Heart right ventricle (tissue), 16 donors: Measurements from ENCODE around the gene DHCR7. TPM values are rescaled to one million over a fixed set of nuclear protein-coding genes. Genes with fewer than 3 reads are reported as not detected.

Experiments used
- ATAC-seq, 8 donors: fragments of 200-7000 bp; cut with Tn5 transposase; one replicate each; pipeline ENCODE4 v1.9.1; 2020; ENCODE audit warnings: mild to moderate bottlenecking in 8 of 8, moderate library complexity in 8 of 8, moderate number of reproducible peaks in 1 of 8
- DNase-seq, 2 donors: peaks; one replicate each; pipeline ENCODE4 v3.0.0-alpha.2; 2020
- H3K27ac ChIP-seq, 10 donors: fragments of 200-600 bp; sonication (generic) in 2 of 10; one replicate each; pipeline versions ENCODE4 v1.5.0 to v1.8.0; 2020 to 2022; ENCODE audit warnings: mild to moderate bottlenecking in 3 of 10
- H3K27me3 ChIP-seq, 7 donors: fragments of 200-600 bp; one replicate each; pipeline ENCODE4 v1.8.0; 2021 to 2022; ENCODE audit warnings: mild to moderate bottlenecking in 2 of 7
- H3K36me3 ChIP-seq, 9 donors: fragments of 200-600 bp; sonication (generic) in 1 of 9; one replicate each; pipeline versions ENCODE4 v1.5.0 to v1.8.0; 2020 to 2022; ENCODE audit warnings: mild to moderate bottlenecking in 2 of 9
- H3K4me1 ChIP-seq, 9 donors: fragments of 200-600 bp; sonication (generic) in 1 of 9; one replicate each; pipeline versions ENCODE4 v1.5.0 to v1.8.0; 2020 to 2022; ENCODE audit warnings: mild to moderate bottlenecking in 4 of 9
- H3K4me3 ChIP-seq, 10 donors: fragments of 200-600 bp; sonication (generic) in 2 of 10; one replicate each; pipeline versions ENCODE4 v1.5.0 to v1.8.0; 2020 to 2022; ENCODE audit warnings: mild to moderate bottlenecking in 7 of 10, moderate library complexity in 2 of 10
- H3K9me3 ChIP-seq, 11 donors: fragments of 200-600 bp in 10 of 11; sonication (generic) in 2 of 11; one replicate each; pipeline versions ENCODE4 v1.5.0 to v1.8.0; 2013 to 2022; ENCODE audit warnings: mild to moderate bottlenecking in 2 of 11, control low read depth in 1 of 11, moderate library complexity in 1 of 11
- WGBS, 2 donors: extraction: QIAGEN DNeasy Blood & Tissue Kit; methylation state at CpG; one replicate each; pipeline ENCODE4 v1.1.7; 2013; ENCODE audit warnings: inconsistent platforms in 1 of 2; 5-methylcytosine and 5-hydroxymethylcytosine counted together
- intact Hi-C, 10 donors: fragments of 100-400 bp; cut with DNase I; formaldehyde crosslinking; loops; one replicate each; pipeline versions ENCODE4 v1.11.1 to v1.14.2; 2022
- polyA plus RNA-seq, 2 donors: library from polyadenylated mRNA; stranded (reverse); fragments of 200-250 nt; gene quantifications; one replicate each; pipeline ENCODE4 v1.2.3, GENCODE V29; 2013
- total RNA-seq, 10 donors: library from RNA; stranded (reverse); fragmentation: NEBNext Ultra II Directional in 3 of 10; extraction: Animal tissue kit (Norgen Biotek cat#: 25700) in 3 of 10; gene quantifications; one replicate each; pipeline versions ENCODE4 v1.2.1 to v1.2.4, GENCODE V29; 2021 to 2023
- TF ChIP-seq, protein P1 (sequence below), 9 donors: fragments of 200-600 bp; sonication (generic) in 2 of 9; IDR thresholded peaks; one replicate each; pipeline versions ENCODE4 v1.5.0 to v1.8.0; 2021 to 2022; ENCODE audit warnings: antibody characterized with exemption in 9 of 9, mild to moderate bottlenecking in 5 of 9, moderate library complexity in 1 of 9
- donor health status: Arrhythmogenic right ventricular cardiomyopathy.
- donor health status: ischemic (EF 13 %, LVEDD 7.1; RV severe dilation, severe dysfunction).
- donor health status: healthy with polysubstance abuse.
- donor health status: DM: no; HTN: yes; CAD: no.
- donor health status: DM: no; HTN: no; CAD: no.
- donor health status: ischemic (EF 25% LVEDD 6.9; RV normal size, moderate dysfunction).
- donor health status: ischemic (EF 25% LVEDD 5.7; RV mildly dilated, moderate dysfunction).
- donor health status: healthy.
- donor health status: DM: yes; HTN: yes; CAD: no.
- donor health status: Ischemic cardiomyopathy.
- donor health status: ischemic (EF 35%, LVEDD 5.7; RV mildly dilated, moderate dysfunction).
- donor health status: nonischemic (EF 11% LVEDD 7.7; RV severe dilation, severe dysfunction).
- donor health status: DM: yes; HTN: yes; CAD: no.
- donor health status: PGD.
- donor health status: ischemic (EF 29% LVEDD 5.4; RV normal size, mild dysfunction).
- donor health status: nonischemic (EF 23%, LVEDD 6.1; RV moderate dilation, normal function).

The DHCR7 gene
- total and polyA plus RNA-seq, 12 donors = 13.5 to 49.6 (median 28.1) TPM

DNA sequence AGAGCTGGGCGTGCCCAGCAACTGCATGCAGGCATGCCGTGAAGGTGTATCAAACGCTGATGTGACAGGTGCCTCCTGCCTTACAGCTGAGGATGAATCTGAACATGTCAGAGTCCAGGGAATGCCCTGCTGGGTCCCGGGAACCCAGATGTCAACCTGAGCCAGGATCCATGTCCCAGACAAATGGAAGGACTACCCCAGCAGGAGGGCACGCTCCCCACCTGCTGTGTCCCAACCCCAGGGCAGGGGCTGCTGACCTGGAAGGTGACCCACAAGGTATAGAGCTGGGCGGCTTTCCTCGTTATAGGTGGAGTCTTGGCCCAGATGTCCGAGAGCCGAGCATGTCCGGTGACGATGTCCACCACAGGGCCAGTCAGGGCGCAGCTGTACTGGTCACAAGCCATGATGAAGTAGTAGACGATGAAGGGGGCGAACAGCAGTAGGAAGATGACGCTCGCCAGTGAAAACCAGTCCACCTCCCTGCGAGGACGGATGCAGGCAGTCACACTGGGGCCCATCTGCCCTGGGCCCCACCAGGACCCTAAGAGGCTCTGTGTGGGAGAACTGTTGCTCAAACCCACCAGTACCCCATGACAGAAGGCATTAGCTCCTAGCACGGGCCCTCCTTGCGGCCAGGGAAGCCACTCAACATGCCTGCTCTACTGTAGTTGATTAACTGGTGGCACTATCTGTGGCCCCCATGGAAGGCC, 4.3 kb downstream of the DHCR7 start:
- H3K4me1 ChIP-seq = peaks cover 0 to 15% (median 9%) of the 10 kb centered on the region in 9 donors
- TF ChIP-seq, protein P1, sequence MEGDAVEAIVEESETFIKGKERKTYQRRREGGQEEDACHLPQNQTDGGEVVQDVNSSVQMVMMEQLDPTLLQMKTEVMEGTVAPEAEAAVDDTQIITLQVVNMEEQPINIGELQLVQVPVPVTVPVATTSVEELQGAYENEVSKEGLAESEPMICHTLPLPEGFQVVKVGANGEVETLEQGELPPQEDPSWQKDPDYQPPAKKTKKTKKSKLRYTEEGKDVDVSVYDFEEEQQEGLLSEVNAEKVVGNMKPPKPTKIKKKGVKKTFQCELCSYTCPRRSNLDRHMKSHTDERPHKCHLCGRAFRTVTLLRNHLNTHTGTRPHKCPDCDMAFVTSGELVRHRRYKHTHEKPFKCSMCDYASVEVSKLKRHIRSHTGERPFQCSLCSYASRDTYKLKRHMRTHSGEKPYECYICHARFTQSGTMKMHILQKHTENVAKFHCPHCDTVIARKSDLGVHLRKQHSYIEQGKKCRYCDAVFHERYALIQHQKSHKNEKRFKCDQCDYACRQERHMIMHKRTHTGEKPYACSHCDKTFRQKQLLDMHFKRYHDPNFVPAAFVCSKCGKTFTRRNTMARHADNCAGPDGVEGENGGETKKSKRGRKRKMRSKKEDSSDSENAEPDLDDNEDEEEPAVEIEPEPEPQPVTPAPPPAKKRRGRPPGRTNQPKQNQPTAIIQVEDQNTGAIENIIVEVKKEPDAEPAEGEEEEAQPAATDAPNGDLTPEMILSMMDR (IDR thresholded peaks at IDR 0.05) = no peak
- 95 to 98% methylated on average over 20 of the region's 20 CpGs for WGBS, 2 donors
- peaks cover 0 to 12% (median 0%) of the 10 kb centered on the region in 11 donors for H3K9me3 ChIP-seq
- H3K27me3 ChIP-seq = no peaks in the 10 kb centered on the region
- H3K27ac ChIP-seq = no peak overlapping the region
- intact Hi-C loops = no loop called here
- no peak overlapping the region for H3K4me3 ChIP-seq
- ATAC-seq (no peak), DNase-seq (no peak)
- peaks cover 0 to 60% (median 6%) of the 10 kb centered on the region in 9 donors for H3K36me3 ChIP-seq

DNA sequence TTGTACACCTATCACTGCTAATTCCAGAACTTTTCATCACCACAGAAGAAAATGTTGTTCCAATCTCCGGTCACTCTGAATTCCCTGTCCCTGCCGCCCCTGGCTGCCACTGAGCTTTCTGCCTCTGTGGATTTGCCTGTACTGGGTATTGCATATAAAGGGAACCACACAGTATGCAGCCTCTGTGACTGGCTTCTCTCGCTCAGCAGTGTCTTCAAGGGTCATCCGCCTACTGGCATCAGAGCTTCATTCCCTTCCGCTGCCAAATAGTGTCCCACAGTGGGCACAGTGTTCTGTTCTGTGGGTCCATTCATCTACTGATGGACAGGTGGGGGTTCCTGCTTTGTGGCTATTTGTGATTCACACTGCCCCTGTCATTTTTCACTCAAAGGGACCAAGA, 5.3 kb downstream of the DHCR7 start:
- intact Hi-C loops = no loop called here
- DNase-seq (no peak), ATAC-seq (no peak)
- peaks cover 0 to 12% (median 0%) of the 10 kb centered on the region in 11 donors for H3K9me3 ChIP-seq
- H3K4me1 ChIP-seq = peaks cover 0 to 11% (median 4%) of the 10 kb centered on the region in 9 donors
- H3K27ac ChIP-seq = no peak overlapping the region
- H3K4me3 ChIP-seq = no peak overlapping the region
- H3K36me3 ChIP-seq = peaks cover 0 to 70% (median 8%) of the 10 kb centered on the region in 9 donors
- TF ChIP-seq, protein P1 (IDR thresholded peaks at IDR 0.05) = no peak
- 95 to 97% methylated on average over 5 of the region's 5 CpGs for WGBS, 2 donors
- no peaks in the 10 kb centered on the region for H3K27me3 ChIP-seq

DNA sequence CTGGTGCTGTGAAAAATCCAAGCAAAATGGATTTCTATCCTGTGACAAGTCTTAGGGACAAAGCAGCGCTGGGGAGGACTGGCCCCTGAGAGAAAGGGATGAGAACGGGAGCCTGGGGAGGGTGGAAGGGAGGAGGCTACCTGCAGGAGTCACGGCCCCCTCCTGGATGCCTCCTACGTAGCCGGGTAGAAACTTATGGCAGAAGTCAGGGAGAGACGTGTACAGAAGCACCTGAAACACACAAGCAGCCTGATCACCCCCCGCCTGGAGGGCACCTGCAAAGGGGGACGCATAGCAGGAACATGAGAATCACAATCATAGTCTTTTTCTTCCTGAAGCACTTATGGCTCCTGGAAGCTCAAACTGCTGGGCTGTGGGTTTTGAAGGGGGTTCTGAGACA, 6.1 kb downstream of the DHCR7 start:
- Histone ChIP-seq H3K9me3 (peaks cover 0 to 12% (median 0%) of the 10 kb centered on the region in 11 donors), H3K36me3 (peaks cover 0 to 77% (median 8%) of the 10 kb centered on the region in 9 donors), H3K27ac (no peak overlapping the region), H3K27me3 (no peaks in the 10 kb centered on the region), H3K4me3 (no peak overlapping the region), H3K4me1 (peaks cover 0 to 3% (median 0%) of the 10 kb centered on the region in 9 donors)
- intact Hi-C loops = no loop called here
- TF ChIP-seq, protein P1 (IDR thresholded peaks at IDR 0.05) = no peak
- 93 to 94% methylated on average over 8 of the region's 8 CpGs for WGBS, 2 donors
- ATAC-seq (no peak), DNase-seq (no peak)

DNA sequence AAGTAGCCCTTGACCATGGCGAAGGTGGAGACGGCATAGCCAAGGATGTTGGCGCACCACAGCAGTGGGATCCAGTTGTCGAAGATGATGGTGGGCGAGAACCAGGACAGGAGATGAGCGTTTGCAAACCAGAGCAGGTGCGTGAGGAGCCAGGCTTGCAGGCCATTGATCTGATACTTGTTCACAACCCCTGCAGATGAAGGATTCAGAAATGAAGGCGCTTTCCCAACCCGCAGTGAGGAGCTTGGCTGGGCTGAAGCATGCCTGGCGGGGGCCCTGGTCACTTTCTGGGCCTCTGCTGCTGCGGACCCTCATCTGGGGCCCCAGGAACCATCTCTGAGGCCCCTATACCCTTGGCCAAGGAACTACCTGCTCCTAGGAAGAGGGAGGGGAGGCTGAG, 6.9 kb downstream of the DHCR7 start:
- TF ChIP-seq, protein P1 (IDR thresholded peaks at IDR 0.05) = no peak
- no peak for DNase-seq

More for the DNA sequence above, 6.9 kb downstream of the DHCR7 start:
- no peak overlapping the region for H3K4me3 ChIP-seq
- ATAC-seq = no peak
- no peak overlapping the region for H3K27ac ChIP-seq
- no peaks in the 10 kb centered on the region for H3K4me1 ChIP-seq
- H3K27me3 ChIP-seq = no peaks in the 10 kb centered on the region
- 97 to 98% methylated on average over 11 of the region's 11 CpGs for WGBS, 2 donors
- intact Hi-C loops = no loop called here
- H3K9me3 ChIP-seq = peaks cover 0 to 8% (median 0%) of the 10 kb centered on the region in 11 donors
- peaks cover 0 to 81% (median 8%) of the 10 kb centered on the region in 9 donors for H3K36me3 ChIP-seq
